Osteocyte (in vitro differentiated cells): ENCODE measurements around the gene TOX2. TPM values are rescaled to one million over a fixed set of nuclear protein-coding genes. Genes with fewer than 3 reads are reported as not detected.
A peak's percentile ranks its signal among the peaks of the same experiment; 100 is the strongest.

Source experiments
- DNase-seq: peaks from one replicate; pipeline ENCODE4 v3.0.0; 2021; ENCODE audit warnings: mixed read lengths; ENCODE audit not compliant: unreplicated experiment; ENCODE audit errors: extremely low spot score
- H3K27ac Mint-ChIP-seq: one replicate; pipeline ENCODE4 v1.8.0; 2021; ENCODE audit warnings: mild to moderate bottlenecking, mixed read lengths; ENCODE audit not compliant: unreplicated experiment
- H3K27me3 Mint-ChIP-seq: one replicate; pipeline ENCODE4 v1.8.0; 2021; ENCODE audit warnings: mixed read lengths; ENCODE audit not compliant: unreplicated experiment
- H3K36me3 Mint-ChIP-seq: one replicate; pipeline ENCODE4 v1.8.0; 2021; ENCODE audit warnings: mixed read lengths; ENCODE audit not compliant: unreplicated experiment
- H3K4me1 Mint-ChIP-seq: one replicate; pipeline ENCODE4 v1.8.0; 2021; ENCODE audit warnings: mixed read lengths; ENCODE audit not compliant: unreplicated experiment
- H3K4me3 Mint-ChIP-seq: one replicate; pipeline ENCODE4 v1.8.0; 2021; ENCODE audit warnings: mild to moderate bottlenecking, moderate library complexity, mixed read lengths; ENCODE audit not compliant: unreplicated experiment
- H3K9me3 Mint-ChIP-seq: one replicate; pipeline ENCODE4 v1.8.0; 2021; ENCODE audit warnings: mixed read lengths; ENCODE audit not compliant: unreplicated experiment
- total RNA-seq: library from RNA; stranded (reverse); gene quantifications from 2 replicates; pipeline ENCODE4 v1.2.1, GENCODE V29; 2021
- TF ChIP-seq, protein P1 (sequence below): fragments of 200-600 bp; sonication (generic); IDR thresholded peaks from 2 replicates; pipeline ENCODE4 v1.5.0; 2021; ENCODE audit warnings: antibody characterized with exemption, mild to moderate bottlenecking, moderate library complexity

The TOX2 gene
- total RNA-seq, 1 donor from 2014 or later = not detected

- Mint-ChIP-seq H3K4me3 (no peak overlapping the region), H3K4me1 (peaks cover 13% of the 10 kb centered on the region), H3K9me3 (no peaks in the 10 kb centered on the region), H3K36me3 (no peaks in the 10 kb centered on the region), H3K27ac (no peak overlapping the region), H3K27me3 (peaks cover 4% of the 10 kb centered on the region)
- peak; percentile 62 for DNase-seq
- TF ChIP-seq, protein P1, sequence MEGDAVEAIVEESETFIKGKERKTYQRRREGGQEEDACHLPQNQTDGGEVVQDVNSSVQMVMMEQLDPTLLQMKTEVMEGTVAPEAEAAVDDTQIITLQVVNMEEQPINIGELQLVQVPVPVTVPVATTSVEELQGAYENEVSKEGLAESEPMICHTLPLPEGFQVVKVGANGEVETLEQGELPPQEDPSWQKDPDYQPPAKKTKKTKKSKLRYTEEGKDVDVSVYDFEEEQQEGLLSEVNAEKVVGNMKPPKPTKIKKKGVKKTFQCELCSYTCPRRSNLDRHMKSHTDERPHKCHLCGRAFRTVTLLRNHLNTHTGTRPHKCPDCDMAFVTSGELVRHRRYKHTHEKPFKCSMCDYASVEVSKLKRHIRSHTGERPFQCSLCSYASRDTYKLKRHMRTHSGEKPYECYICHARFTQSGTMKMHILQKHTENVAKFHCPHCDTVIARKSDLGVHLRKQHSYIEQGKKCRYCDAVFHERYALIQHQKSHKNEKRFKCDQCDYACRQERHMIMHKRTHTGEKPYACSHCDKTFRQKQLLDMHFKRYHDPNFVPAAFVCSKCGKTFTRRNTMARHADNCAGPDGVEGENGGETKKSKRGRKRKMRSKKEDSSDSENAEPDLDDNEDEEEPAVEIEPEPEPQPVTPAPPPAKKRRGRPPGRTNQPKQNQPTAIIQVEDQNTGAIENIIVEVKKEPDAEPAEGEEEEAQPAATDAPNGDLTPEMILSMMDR = no peak
These were observed 164.6 kb downstream of the TOX2 start for GRCh38 chr20:44079291-44079690.

GRCh38 chr20:44080064-44080463, 165.4 kb downstream of the TOX2 start:
- Mint-ChIP-seq H3K4me1 (peaks cover 8% of the 10 kb centered on the region), H3K27ac (no peak overlapping the region), H3K27me3 (peaks cover 4% of the 10 kb centered on the region), H3K36me3 (no peaks in the 10 kb centered on the region), H3K9me3 (no peaks in the 10 kb centered on the region), H3K4me3 (no peak overlapping the region)
- DNase-seq = no peak
- TF ChIP-seq, protein P1 = no peak

GRCh38 chr20:44080646-44081267, 166.1 kb downstream of the TOX2 start:
- Mint-ChIP-seq H3K27ac (no peak overlapping the region), H3K4me3 (no peak overlapping the region), H3K27me3 (peaks cover 4% of the 10 kb centered on the region), H3K36me3 (no peaks in the 10 kb centered on the region), H3K9me3 (no peaks in the 10 kb centered on the region), H3K4me1 (peaks cover 8% of the 10 kb centered on the region)
- TF ChIP-seq, protein P1 = peak; percentile 96
- DNase-seq = no peak

GRCh38 chr20:44081476-44081875, 166.8 kb downstream of the TOX2 start:
- no peaks in the 10 kb centered on the region for H3K36me3 Mint-ChIP-seq
- no peaks in the 10 kb centered on the region for H3K9me3 Mint-ChIP-seq
- H3K4me3 Mint-ChIP-seq = no peak overlapping the region
- peaks cover 4% of the 10 kb centered on the region for H3K27me3 Mint-ChIP-seq
- H3K4me1 Mint-ChIP-seq = peaks cover 8% of the 10 kb centered on the region
- TF ChIP-seq, protein P1 = no peak
- no peak overlapping the region for H3K27ac Mint-ChIP-seq
- DNase-seq = no peak

- Mint-ChIP-seq H3K36me3 (no peaks in the 10 kb centered on the region), H3K4me1 (peaks cover 8% of the 10 kb centered on the region), H3K9me3 (no peaks in the 10 kb centered on the region), H3K4me3 (no peak overlapping the region), H3K27me3 (peaks cover 4% of the 10 kb centered on the region), H3K27ac (no peak overlapping the region)
- no peak for DNase-seq
- TF ChIP-seq, protein P1 = no peak
These were observed 167.2 kb downstream of the TOX2 start for GRCh38 chr20:44081888-44082287.
